Measurements from ENCODE around the gene FRS2.

The FRS2 gene

GRCh38 chr12:69509904-69510827 is 40.0 kb downstream of the FRS2 start:
- no peak for TF ChIP-seq FOXP2 (optimal IDR thresholded peaks at IDR 0.05; ENCODE audit: borderline replicate concordance, extremely low read depth, extremely low read length, insufficient read depth)
- no peak for TF ChIP-seq SIN3A (IDR thresholded peaks at IDR 0.05; ENCODE audit: borderline replicate concordance, insufficient read depth, low read length)
- TF ChIP-seq REST (IDR thresholded peaks at IDR 0.05; ENCODE audit: insufficient read depth in 1 of 2, low read depth in 2 of 2, low read length in 2 of 2), result no peak
- TF ChIP-seq TAF1 (IDR thresholded peaks at IDR 0.05; ENCODE audit: borderline replicate concordance, insufficient read depth, low read length), result no peak
- TF ChIP-seq POLR2AphosphoS5 (IDR thresholded peaks at IDR 0.05; ENCODE audit: low read depth, low read length), result no peak

DNA sequence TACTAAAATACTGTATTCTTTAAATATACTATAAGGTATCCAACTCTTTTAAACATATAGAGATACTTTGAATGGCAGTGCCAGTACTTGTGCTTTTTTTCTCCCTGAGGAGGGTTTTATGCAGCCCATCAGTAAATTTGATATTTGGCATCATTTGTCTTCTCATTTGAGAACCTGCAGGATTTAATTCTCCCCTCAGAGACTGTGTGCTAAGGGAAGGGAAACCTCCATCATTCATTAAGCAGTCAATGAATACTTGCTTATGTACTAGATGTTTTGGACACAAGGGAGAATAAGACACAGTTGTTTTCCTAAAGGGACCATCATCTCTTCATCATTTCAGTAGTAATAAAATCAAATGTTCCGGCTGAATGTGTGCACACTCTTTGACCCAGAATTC is 40.8 kb downstream of the FRS2 start:
- TF ChIP-seq REST (IDR thresholded peaks at IDR 0.05; ENCODE audit: insufficient read depth in 1 of 2, low read depth in 2 of 2, low read length in 2 of 2), result no peak

GRCh38 chr12:69511469-69512267 is 41.5 kb downstream of the FRS2 start:
- TF ChIP-seq REST (IDR thresholded peaks at IDR 0.05; ENCODE audit: insufficient read depth in 1 of 2, low read depth in 2 of 2, low read length in 2 of 2) (no peak), POLR2AphosphoS5 (IDR thresholded peaks at IDR 0.05; ENCODE audit: low read depth, low read length) (no peak), SIN3A (IDR thresholded peaks at IDR 0.05; ENCODE audit: borderline replicate concordance, insufficient read depth, low read length) (no peak), FOXP2 (optimal IDR thresholded peaks at IDR 0.05; ENCODE audit: borderline replicate concordance, extremely low read depth, extremely low read length, insufficient read depth) (no peak), TAF1 (IDR thresholded peaks at IDR 0.05; ENCODE audit: borderline replicate concordance, insufficient read depth, low read length) (no peak)

DNA sequence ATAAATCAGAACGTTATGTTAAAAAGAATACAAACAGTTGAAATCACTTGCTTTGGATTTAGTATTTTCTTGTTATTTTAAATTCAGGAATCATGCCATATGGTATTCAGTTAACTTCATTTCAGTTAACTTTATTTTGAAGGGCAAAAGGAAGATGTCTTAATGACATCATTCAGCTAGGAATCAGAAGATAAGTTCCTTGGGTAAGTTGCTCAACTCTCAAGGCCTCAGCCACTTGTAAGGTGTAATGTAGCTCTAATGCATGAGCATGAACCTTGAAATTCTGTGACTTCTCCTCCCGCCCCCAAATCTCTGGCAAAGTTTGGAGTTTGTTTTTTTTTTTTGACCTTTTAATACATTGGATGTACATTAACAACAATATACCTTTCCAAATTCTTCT is 42.6 kb downstream of the FRS2 start:
- no peak for TF ChIP-seq SIN3A (IDR thresholded peaks at IDR 0.05; ENCODE audit: borderline replicate concordance, insufficient read depth, low read length)
- no peak for TF ChIP-seq FOXP2 (optimal IDR thresholded peaks at IDR 0.05; ENCODE audit: borderline replicate concordance, extremely low read depth, extremely low read length, insufficient read depth)
- no peak for TF ChIP-seq TAF1 (IDR thresholded peaks at IDR 0.05; ENCODE audit: borderline replicate concordance, insufficient read depth, low read length)
- TF ChIP-seq POLR2AphosphoS5 (IDR thresholded peaks at IDR 0.05; ENCODE audit: low read depth, low read length), result no peak
- TF ChIP-seq REST (IDR thresholded peaks at IDR 0.05; ENCODE audit: insufficient read depth in 1 of 2, low read depth in 2 of 2, low read length in 2 of 2), result no peak

All from PFSK-1 (cell line).